Neural cell (in vitro differentiated cells): Measurements from ENCODE around the gene PHLDA1.

ENCODE experiments used
- EZH2 ChIP-seq: fragments of 200-600, 300-800 bp; shearing (Covaris generic), sonication (generic); IDR thresholded peaks from 2 replicates; pipeline ENCODE4 v1.6.1; 2014; ENCODE audit warnings: antibody characterized with exemption, low read length, borderline replicate concordance, mild to moderate bottlenecking; ENCODE audit not compliant: insufficient read depth, poor library complexity, severe bottlenecking
- MXI1 ChIP-seq: fragments of 450-650 bp; conservative IDR thresholded peaks from 2 replicates; pipeline ENCODE4 v1.6.1; 2014; ENCODE audit warnings: antibody characterized with exemption, mild to moderate bottlenecking; ENCODE audit not compliant: poor library complexity, severe bottlenecking
- RAD21 ChIP-seq: fragments of 450-650 bp; conservative IDR thresholded peaks from 2 replicates; pipeline ENCODE4 v1.6.1; 2014; ENCODE audit warnings: antibody characterized with exemption, mild to moderate bottlenecking, moderate library complexity
- SMC3 ChIP-seq: fragments of 450-650 bp; conservative IDR thresholded peaks from 2 replicates; pipeline ENCODE4 v1.6.1; 2014; ENCODE audit warnings: antibody characterized with exemption, mild to moderate bottlenecking, moderate library complexity; ENCODE audit not compliant: poor library complexity
- TAF1 ChIP-seq: IDR thresholded peaks from 2 replicates; pipeline ENCODE4 v1.6.1; 2012; ENCODE audit warnings: low read depth
- TF ChIP-seq, protein P1 (sequence below): fragments of 450-650 bp; IDR thresholded peaks from 2 replicates; pipeline ENCODE4 v1.5.1; 2014; ENCODE audit warnings: antibody characterized with exemption, mild to moderate bottlenecking, moderate library complexity; ENCODE audit not compliant: poor library complexity, severe bottlenecking

DNA sequence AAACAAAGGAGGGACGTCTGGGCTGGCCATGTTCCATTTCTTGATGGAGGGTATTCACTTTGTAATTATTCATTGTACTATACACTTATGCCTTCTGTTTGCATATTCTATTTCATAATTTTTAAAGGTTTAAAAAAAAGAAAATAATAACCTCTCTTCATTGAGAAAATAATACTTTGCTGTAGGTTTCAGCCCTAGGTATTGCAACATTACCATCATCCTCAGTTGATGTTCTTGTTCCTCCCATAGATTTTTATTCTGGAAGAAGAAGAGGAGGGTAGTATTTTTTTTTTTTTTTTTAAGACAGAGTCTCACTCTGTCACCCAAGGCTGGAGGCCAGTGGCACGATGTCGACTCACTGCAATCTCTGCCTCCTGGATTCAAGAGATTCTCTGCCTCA, 54.7 kb downstream of the PHLDA1 start:
- TF ChIP-seq TAF1 (no peak), SMC3 (no peak), RAD21 (no peak), EZH2 (no peak), MXI1 (no peak)
- TF ChIP-seq, protein P1, sequence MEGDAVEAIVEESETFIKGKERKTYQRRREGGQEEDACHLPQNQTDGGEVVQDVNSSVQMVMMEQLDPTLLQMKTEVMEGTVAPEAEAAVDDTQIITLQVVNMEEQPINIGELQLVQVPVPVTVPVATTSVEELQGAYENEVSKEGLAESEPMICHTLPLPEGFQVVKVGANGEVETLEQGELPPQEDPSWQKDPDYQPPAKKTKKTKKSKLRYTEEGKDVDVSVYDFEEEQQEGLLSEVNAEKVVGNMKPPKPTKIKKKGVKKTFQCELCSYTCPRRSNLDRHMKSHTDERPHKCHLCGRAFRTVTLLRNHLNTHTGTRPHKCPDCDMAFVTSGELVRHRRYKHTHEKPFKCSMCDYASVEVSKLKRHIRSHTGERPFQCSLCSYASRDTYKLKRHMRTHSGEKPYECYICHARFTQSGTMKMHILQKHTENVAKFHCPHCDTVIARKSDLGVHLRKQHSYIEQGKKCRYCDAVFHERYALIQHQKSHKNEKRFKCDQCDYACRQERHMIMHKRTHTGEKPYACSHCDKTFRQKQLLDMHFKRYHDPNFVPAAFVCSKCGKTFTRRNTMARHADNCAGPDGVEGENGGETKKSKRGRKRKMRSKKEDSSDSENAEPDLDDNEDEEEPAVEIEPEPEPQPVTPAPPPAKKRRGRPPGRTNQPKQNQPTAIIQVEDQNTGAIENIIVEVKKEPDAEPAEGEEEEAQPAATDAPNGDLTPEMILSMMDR, result no peak
